Heart right ventricle (tissue), 16 donors: ENCODE results near the gene MAPK13. TPM values are rescaled to one million over a fixed set of nuclear protein-coding genes. Genes with fewer than 3 reads are reported as not detected.

Source experiments
- ATAC-seq, 8 donors: fragments of 200-7000 bp; cut with Tn5 transposase; one replicate each; pipeline ENCODE4 v1.9.1; 2020; ENCODE audit warnings: mild to moderate bottlenecking in 8 of 8, moderate library complexity in 8 of 8, moderate number of reproducible peaks in 1 of 8
- DNase-seq, 2 donors: peaks; one replicate each; pipeline ENCODE4 v3.0.0-alpha.2; 2020
- H3K27ac ChIP-seq, 10 donors: fragments of 200-600 bp; sonication (generic) in 2 of 10; one replicate each; pipeline versions ENCODE4 v1.5.0 to v1.8.0; 2020 to 2022; ENCODE audit warnings: mild to moderate bottlenecking in 3 of 10
- H3K27me3 ChIP-seq, 7 donors: fragments of 200-600 bp; one replicate each; pipeline ENCODE4 v1.8.0; 2021 to 2022; ENCODE audit warnings: mild to moderate bottlenecking in 2 of 7
- H3K36me3 ChIP-seq, 9 donors: fragments of 200-600 bp; sonication (generic) in 1 of 9; one replicate each; pipeline versions ENCODE4 v1.5.0 to v1.8.0; 2020 to 2022; ENCODE audit warnings: mild to moderate bottlenecking in 2 of 9
- H3K4me1 ChIP-seq, 9 donors: fragments of 200-600 bp; sonication (generic) in 1 of 9; one replicate each; pipeline versions ENCODE4 v1.5.0 to v1.8.0; 2020 to 2022; ENCODE audit warnings: mild to moderate bottlenecking in 4 of 9
- H3K4me3 ChIP-seq, 10 donors: fragments of 200-600 bp; sonication (generic) in 2 of 10; one replicate each; pipeline versions ENCODE4 v1.5.0 to v1.8.0; 2020 to 2022; ENCODE audit warnings: mild to moderate bottlenecking in 7 of 10, moderate library complexity in 2 of 10
- H3K9me3 ChIP-seq, 11 donors: fragments of 200-600 bp in 10 of 11; sonication (generic) in 2 of 11; one replicate each; pipeline versions ENCODE4 v1.5.0 to v1.8.0; 2013 to 2022; ENCODE audit warnings: mild to moderate bottlenecking in 2 of 11, control low read depth in 1 of 11, moderate library complexity in 1 of 11
- CTCF ChIP-seq, 9 donors: fragments of 200-600 bp; sonication (generic) in 2 of 9; IDR thresholded peaks; one replicate each; pipeline versions ENCODE4 v1.5.0 to v1.8.0; 2021 to 2022; ENCODE audit warnings: antibody characterized with exemption in 9 of 9, mild to moderate bottlenecking in 5 of 9, moderate library complexity in 1 of 9
- WGBS, 2 donors: extraction: QIAGEN DNeasy Blood & Tissue Kit; methylation state at CpG; one replicate each; pipeline ENCODE4 v1.1.7; 2013; ENCODE audit warnings: inconsistent platforms in 1 of 2; 5-methylcytosine and 5-hydroxymethylcytosine counted together
- intact Hi-C, 10 donors: fragments of 100-400 bp; cut with DNase I; formaldehyde crosslinking; loops; one replicate each; pipeline versions ENCODE4 v1.11.1 to v1.14.2; 2022
- polyA plus RNA-seq, 2 donors: library from polyadenylated mRNA; stranded (reverse); fragments of 200-250 nt; gene quantifications; one replicate each; pipeline ENCODE4 v1.2.3, GENCODE V29; 2013
- total RNA-seq, 10 donors: library from RNA; stranded (reverse); fragmentation: NEBNext Ultra II Directional in 3 of 10; extraction: Animal tissue kit (Norgen Biotek cat#: 25700) in 3 of 10; gene quantifications; one replicate each; pipeline versions ENCODE4 v1.2.1 to v1.2.4, GENCODE V29; 2021 to 2023
- donor health status: Arrhythmogenic right ventricular cardiomyopathy.
- donor health status: ischemic (EF 13 %, LVEDD 7.1; RV severe dilation, severe dysfunction).
- donor health status: healthy with polysubstance abuse.
- donor health status: DM: no; HTN: yes; CAD: no.
- donor health status: DM: no; HTN: no; CAD: no.
- donor health status: ischemic (EF 25% LVEDD 6.9; RV normal size, moderate dysfunction).
- donor health status: ischemic (EF 25% LVEDD 5.7; RV mildly dilated, moderate dysfunction).
- donor health status: healthy.
- donor health status: DM: yes; HTN: yes; CAD: no.
- donor health status: Ischemic cardiomyopathy.
- donor health status: ischemic (EF 35%, LVEDD 5.7; RV mildly dilated, moderate dysfunction).
- donor health status: nonischemic (EF 11% LVEDD 7.7; RV severe dilation, severe dysfunction).
- donor health status: DM: yes; HTN: yes; CAD: no.
- donor health status: PGD.
- donor health status: ischemic (EF 29% LVEDD 5.4; RV normal size, mild dysfunction).
- donor health status: nonischemic (EF 23%, LVEDD 6.1; RV moderate dilation, normal function).

MAPK13 gene
- total and polyA plus RNA-seq, 12 donors: 0.11 to 5.0 (median 0.83) TPM

- DNase-seq (no peak), ATAC-seq (no peak)
- Histone ChIP-seq H3K36me3 (peaks cover 0 to 76% (median 23%) of the 10 kb centered on the region in 9 donors), H3K4me3 (no peak overlapping the region), H3K9me3 (no peaks in the 10 kb centered on the region), H3K27ac (no peak overlapping the region), H3K4me1 (peaks cover 0 to 26% (median 0%) of the 10 kb centered on the region in 9 donors), H3K27me3 (no peaks in the 10 kb centered on the region)
- intact Hi-C loops: no loop called here
- TF ChIP-seq CTCF (IDR thresholded peaks at IDR 0.05): no peak
- 75 to 88% methylated on average over 4 of the region's 4 CpGs for WGBS, 2 donors
Measured at GRCh38 chr6:36110863-36111262, 19.4 kb upstream of the MAPK13 start.

- Histone ChIP-seq H3K4me1 (peaks cover 0 to 32% (median 0%) of the 10 kb centered on the region in 9 donors), H3K9me3 (no peaks in the 10 kb centered on the region), H3K36me3 (peaks cover 0 to 75% (median 23%) of the 10 kb centered on the region in 9 donors), H3K27ac (no peak overlapping the region), H3K4me3 (no peak overlapping the region), H3K27me3 (no peaks in the 10 kb centered on the region)
- 97 to 98% methylated on average over 7 of the region's 7 CpGs for WGBS, 2 donors
- intact Hi-C loops: no loop called here
- ATAC-seq: no peak
- no peak for DNase-seq
- TF ChIP-seq CTCF (IDR thresholded peaks at IDR 0.05): no peak
Measured at GRCh38 chr6:36111526-36111925, 18.8 kb upstream of the MAPK13 start.

GRCh38 chr6:36113049-36113448 is 17.3 kb upstream of the MAPK13 start:
- intact Hi-C loops: no loop called here
- ATAC-seq: no peak

GRCh38 chr6:36113703-36114102 is 16.6 kb upstream of the MAPK13 start:
- TF ChIP-seq CTCF (IDR thresholded peaks at IDR 0.05): no peak
- Histone ChIP-seq H3K36me3 (peaks cover 0 to 64% (median 12%) of the 10 kb centered on the region in 9 donors), H3K27ac (no peak overlapping the region), H3K9me3 (no peaks in the 10 kb centered on the region), H3K27me3 (no peaks in the 10 kb centered on the region), H3K4me3 (no peak overlapping the region), H3K4me1 (peaks cover 0 to 52% (median 0%) of the 10 kb centered on the region in 9 donors)
- 76 to 88% methylated on average over 2 of the region's 2 CpGs for WGBS, 2 donors
- ATAC-seq (no peak), DNase-seq (no peak)
- intact Hi-C loops: no loop called here

More at GRCh38 chr6:36113049-36113448, 17.3 kb upstream of the MAPK13 start:
- Histone ChIP-seq H3K9me3 (no peaks in the 10 kb centered on the region), H3K27ac (no peak overlapping the region), H3K4me1 (peaks cover 0 to 45% (median 0%) of the 10 kb centered on the region in 9 donors), H3K27me3 (no peaks in the 10 kb centered on the region), H3K4me3 (no peak overlapping the region), H3K36me3 (peaks cover 0 to 71% (median 18%) of the 10 kb centered on the region in 9 donors)
- no peak for TF ChIP-seq CTCF (IDR thresholded peaks at IDR 0.05)
- DNase-seq: no peak
